ENCODE results near the gene ALLC. TPM values are rescaled to one million over a fixed set of nuclear protein-coding genes. Genes with fewer than 3 reads are reported as not detected.
"Not testable (repeated sequence)": the region's sequence is repeated elsewhere in the genome, so short reads cannot be mapped to it uniquely, and the experiment has no call there.

ALLC gene
- total and polyA plus RNA-seq, 7 donors, result not detected

DNA sequence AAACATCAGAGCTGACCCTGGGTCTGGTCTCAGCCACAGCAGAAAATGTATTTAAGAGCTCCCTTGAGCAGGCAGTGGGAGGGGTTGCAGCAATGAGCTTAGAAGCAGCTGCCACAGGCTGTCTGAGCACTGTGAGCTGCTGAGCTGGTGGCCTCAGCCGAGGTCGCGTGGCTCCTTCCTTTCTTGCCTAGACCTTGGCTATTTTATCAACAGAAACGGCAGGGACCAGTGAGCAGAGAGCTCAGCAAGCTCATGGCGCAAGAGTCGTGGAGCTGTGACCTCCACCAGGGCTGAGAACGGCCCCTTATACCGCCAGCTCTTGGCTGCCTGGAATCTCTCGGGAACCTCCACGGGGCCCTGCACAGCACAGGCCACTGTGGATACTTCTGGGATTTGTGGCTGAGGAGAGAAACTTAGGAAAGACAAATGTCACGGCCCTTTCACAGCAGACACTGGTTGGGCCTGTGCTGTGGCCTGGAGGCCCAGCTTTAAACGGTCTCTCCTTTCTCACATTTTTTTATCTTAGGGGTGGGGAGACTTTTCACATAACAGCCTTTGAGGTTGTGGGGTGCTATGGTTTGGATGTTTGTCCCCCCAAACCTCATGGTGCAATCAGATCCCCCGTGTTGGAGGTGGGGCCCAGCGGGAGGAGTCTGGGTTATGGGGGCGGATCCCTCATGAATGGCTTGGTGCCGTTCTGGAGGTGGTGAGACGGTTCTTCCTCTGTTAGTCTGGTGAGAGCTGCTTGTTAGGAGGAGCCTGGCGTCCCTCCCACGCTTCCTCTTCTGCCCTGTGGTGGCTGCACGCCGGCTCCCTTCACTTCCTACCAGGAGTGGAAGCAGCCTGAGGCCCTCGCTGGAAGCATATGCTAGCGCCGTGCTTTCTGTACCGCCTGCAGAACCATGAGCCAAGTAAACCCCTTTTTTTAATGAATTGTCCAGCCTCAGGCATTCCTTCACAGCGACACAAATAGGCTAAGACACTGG lies 1.7 kb downstream of the ALLC start:
- peak in 3 of 4 donors; percentile 34 to 56 (median 37) for ATAC-seq
- H3K27ac ChIP-seq, result no peak overlapping the region

DNA sequence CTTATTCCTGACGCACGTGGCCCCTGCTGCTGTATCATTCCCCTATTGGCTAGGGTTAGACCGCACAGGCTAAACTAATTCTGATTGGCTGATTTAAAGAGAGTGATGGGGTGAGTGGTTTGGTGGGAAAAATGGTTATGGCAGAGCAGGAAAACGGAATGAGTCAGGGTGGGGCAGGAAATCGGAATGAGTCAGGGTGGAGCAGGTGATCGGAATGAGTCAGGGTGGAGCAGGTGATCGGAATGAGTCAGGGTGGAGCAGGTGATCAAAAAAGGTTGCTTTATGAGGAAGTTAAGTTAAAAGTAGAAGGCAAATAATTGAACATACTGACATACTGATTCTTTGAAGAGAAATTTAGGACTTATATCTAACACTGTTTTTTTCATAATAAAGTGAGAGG lies 2.6 kb downstream of the ALLC start:
- intact Hi-C loops (cut with DNase I); H3K27me3 ChIP-seq (ENCODE audit: insufficient read depth in 3 of 3, low read length in 2 of 3); H3K4me1 ChIP-seq; H3K9me3 ChIP-seq; H3K4me3 ChIP-seq; DNase-seq; H3K36me3 ChIP-seq (ENCODE audit: insufficient read depth in 1 of 2, low read depth in 1 of 2); H3K27ac ChIP-seq; ATAC-seq: not testable (repeated sequence)
- WGBS, 3 donors, result 86 to 94% (median 91%) methylated on average over 7 of the region's 7 CpGs

More for the DNA sequence above, 1.7 kb downstream of the ALLC start:
- intact Hi-C loops (cut with DNase I), result no loop called here
- H3K9me3 ChIP-seq, result no peaks in the 10 kb centered on the region
- no peaks in the 10 kb centered on the region for H3K4me1 ChIP-seq
- peak; percentile 42 to 71 for DNase-seq
- TF ChIP-seq, protein P1, sequence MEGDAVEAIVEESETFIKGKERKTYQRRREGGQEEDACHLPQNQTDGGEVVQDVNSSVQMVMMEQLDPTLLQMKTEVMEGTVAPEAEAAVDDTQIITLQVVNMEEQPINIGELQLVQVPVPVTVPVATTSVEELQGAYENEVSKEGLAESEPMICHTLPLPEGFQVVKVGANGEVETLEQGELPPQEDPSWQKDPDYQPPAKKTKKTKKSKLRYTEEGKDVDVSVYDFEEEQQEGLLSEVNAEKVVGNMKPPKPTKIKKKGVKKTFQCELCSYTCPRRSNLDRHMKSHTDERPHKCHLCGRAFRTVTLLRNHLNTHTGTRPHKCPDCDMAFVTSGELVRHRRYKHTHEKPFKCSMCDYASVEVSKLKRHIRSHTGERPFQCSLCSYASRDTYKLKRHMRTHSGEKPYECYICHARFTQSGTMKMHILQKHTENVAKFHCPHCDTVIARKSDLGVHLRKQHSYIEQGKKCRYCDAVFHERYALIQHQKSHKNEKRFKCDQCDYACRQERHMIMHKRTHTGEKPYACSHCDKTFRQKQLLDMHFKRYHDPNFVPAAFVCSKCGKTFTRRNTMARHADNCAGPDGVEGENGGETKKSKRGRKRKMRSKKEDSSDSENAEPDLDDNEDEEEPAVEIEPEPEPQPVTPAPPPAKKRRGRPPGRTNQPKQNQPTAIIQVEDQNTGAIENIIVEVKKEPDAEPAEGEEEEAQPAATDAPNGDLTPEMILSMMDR (IDR thresholded peaks at IDR 0.05), result no peak
- WGBS, 3 donors, result 50 to 59% (median 58%) methylated on average over 26 of the region's 26 CpGs
- H3K27me3 ChIP-seq (ENCODE audit: insufficient read depth in 3 of 3, low read length in 2 of 3), result no peaks in the 10 kb centered on the region
- no peak overlapping the region for H3K4me3 ChIP-seq
- no peaks in the 10 kb centered on the region for H3K36me3 ChIP-seq (ENCODE audit: insufficient read depth in 1 of 2, low read depth in 1 of 2)

DNA sequence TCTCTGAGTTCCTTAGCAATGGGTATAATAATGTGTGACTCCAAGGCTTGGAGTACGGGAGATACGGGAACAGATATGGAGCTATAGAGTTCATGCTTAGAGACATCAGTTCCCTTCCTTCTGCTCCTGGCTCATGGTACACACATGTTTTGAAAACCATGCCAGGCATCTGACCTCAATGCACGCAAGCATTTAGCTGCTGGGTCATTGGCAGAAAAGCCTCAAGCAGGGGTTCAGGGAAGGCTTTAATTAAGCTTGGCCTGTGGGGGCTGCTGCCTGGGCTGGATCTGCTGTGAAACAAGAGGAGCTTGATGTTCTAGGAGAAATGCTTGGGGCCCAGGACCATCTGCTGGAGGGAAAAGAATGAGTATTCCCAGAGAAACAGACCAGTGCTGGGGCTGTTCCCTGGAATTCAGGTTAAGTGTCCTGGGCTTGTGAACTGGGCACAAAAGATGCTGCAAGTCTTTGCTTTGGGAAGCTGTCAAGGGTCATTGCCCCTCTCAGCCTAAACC lies 3.2 kb downstream of the ALLC start:
- DNase-seq (no peak), ATAC-seq (no peak)
- Histone ChIP-seq H3K4me3 (no peak overlapping the region), H3K27ac (no peak overlapping the region), H3K36me3 (ENCODE audit: insufficient read depth in 1 of 2, low read depth in 1 of 2) (no peaks in the 10 kb centered on the region), H3K4me1 (no peaks in the 10 kb centered on the region), H3K27me3 (ENCODE audit: insufficient read depth in 3 of 3, low read length in 2 of 3) (no peaks in the 10 kb centered on the region), H3K9me3 (no peaks in the 10 kb centered on the region)
- intact Hi-C loops (cut with DNase I), result no loop called here
- WGBS, 3 donors, result 82 to 94% (median 86%) methylated on average over 3 of the region's 3 CpGs
- TF ChIP-seq, protein P1 (IDR thresholded peaks at IDR 0.05), result no peak

DNA sequence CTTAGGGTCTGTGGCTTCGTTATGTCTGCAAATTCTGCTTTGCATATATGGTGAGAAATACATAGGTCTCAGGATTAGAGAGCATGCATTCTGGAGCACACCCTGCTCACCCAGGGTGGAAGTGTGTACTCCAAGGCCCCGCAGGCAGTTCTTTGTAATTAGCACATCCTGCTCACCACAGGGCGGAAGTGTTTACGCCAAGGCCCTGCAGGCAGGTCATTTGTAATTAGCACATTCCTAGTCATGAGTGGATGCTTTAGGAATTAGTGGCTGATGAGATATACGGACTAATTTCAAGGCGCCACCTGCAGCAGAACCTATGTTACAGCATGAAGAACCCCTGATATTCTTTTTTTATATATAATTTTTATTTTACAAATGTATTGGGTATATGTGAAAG lies 4.2 kb downstream of the ALLC start:
- H3K4me3 ChIP-seq, result no peak overlapping the region
- intact Hi-C loops (cut with DNase I), result no loop called here
- H3K36me3 ChIP-seq (ENCODE audit: insufficient read depth in 1 of 2, low read depth in 1 of 2), result no peaks in the 10 kb centered on the region
- TF ChIP-seq, protein P1 (IDR thresholded peaks at IDR 0.05), result no peak
- no peak for ATAC-seq
- H3K27me3 ChIP-seq (ENCODE audit: insufficient read depth in 3 of 3, low read length in 2 of 3), result no peaks in the 10 kb centered on the region
- WGBS, 3 donors, result 81 to 92% (median 92%) methylated on average over 6 of the region's 6 CpGs
- DNase-seq, result no peak
- H3K27ac ChIP-seq, result no peak overlapping the region
- no peaks in the 10 kb centered on the region for H3K9me3 ChIP-seq
- no peaks in the 10 kb centered on the region for H3K4me1 ChIP-seq

DNA sequence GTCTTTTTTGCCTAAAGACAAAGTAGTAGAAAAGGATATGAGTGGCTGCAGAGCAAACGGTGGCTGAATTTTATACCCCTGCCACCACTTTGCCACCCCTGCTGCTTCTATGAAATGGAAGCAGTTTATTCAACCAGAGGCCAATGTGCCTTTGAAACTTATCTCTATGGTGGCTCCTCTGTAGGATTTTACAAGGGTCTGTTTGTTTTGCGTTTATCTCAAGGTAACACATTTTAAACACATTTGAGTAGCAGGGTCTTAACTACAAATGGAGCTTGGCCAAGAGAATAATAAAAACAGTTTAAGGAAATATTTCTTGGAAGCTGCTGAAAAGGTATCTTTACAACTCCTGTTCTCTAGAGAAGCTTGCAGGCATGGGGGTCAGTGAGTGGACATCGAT lies 6.1 kb downstream of the ALLC start:
- TF ChIP-seq, protein P1 (IDR thresholded peaks at IDR 0.05), result no peak
- WGBS, 3 donors, result 50 to 67% (median 60%) methylated on average over 3 of the region's 3 CpGs
- H3K27ac ChIP-seq, result no peak overlapping the region
- DNase-seq (no peak), ATAC-seq (no peak)
- intact Hi-C loops (cut with DNase I), result no loop called here
- H3K4me1 ChIP-seq, result no peaks in the 10 kb centered on the region
- H3K4me3 ChIP-seq, result no peak overlapping the region
- no peaks in the 10 kb centered on the region for H3K36me3 ChIP-seq (ENCODE audit: insufficient read depth in 1 of 2, low read depth in 1 of 2)
- H3K27me3 ChIP-seq (ENCODE audit: insufficient read depth in 3 of 3, low read length in 2 of 3), result no peaks in the 10 kb centered on the region
- H3K9me3 ChIP-seq, result no peaks in the 10 kb centered on the region

Measured in psoas muscle (tissue), 8 donors.